ENCODE data around the gene NDRG4. TPM values are rescaled to one million over a fixed set of nuclear protein-coding genes. Genes with fewer than 3 reads are reported as not detected.

The NDRG4 gene
- total and polyA plus RNA-seq, 2 experiments from 2014 or later = 3.4 to 7.1 TPM

GRCh38 chr16:58537124-58537906, 37.4 kb downstream of the NDRG4 start:
- DNase-seq = no peak
- no peak for TF ChIP-seq EZH2phosphoT487 (IDR thresholded peaks at IDR 0.05; ENCODE audit: insufficient read depth, low read depth)
- TF ChIP-seq EZH2 (IDR thresholded peaks at IDR 0.05; ENCODE audit: insufficient read depth, poor library complexity, severe bottlenecking) = no peak
- no peaks in the 10 kb centered on the region for H3K4me1 ChIP-seq (ENCODE audit: insufficient read depth)
- WGBS, 2 experiments (ENCODE audit: low coverage in 1 of 2, low lambda C conversion rate in 2 of 2, missing lambda C conversion rate in 2 of 2) = 80% methylated on average over 10 of the region's 10 CpGs
- no peak overlapping the region for H3K9ac ChIP-seq
- in situ Hi-C loops (cut with MboI) = no loop called here
- H3K36me3 ChIP-seq (ENCODE audit: low read depth) = peaks cover 81% of the 10 kb centered on the region
- H3K4me2 ChIP-seq (ENCODE audit: unreplicated experiment) = no peak overlapping the region
- H3K27me3 ChIP-seq (replicated peaks; ENCODE audit: insufficient read depth) = no peaks in the 10 kb centered on the region
- no peak overlapping the region for H3K27ac ChIP-seq
- peaks cover 4% of the 10 kb centered on the region; the same call in 1 of the 2 replicates for H3F3A ChIP-seq (ENCODE audit: insufficient read depth)
- H2AFZ ChIP-seq = no peak overlapping the region
- H3K79me2 ChIP-seq (ENCODE audit: insufficient read depth) = 0 out of 2 replicates have a peak, but pooled peaks cover 13% of the 10 kb centered on the region
- no peak overlapping the region for H3K4me3 ChIP-seq
- H3K9me2 ChIP-seq (ENCODE audit: insufficient read depth) = no peaks in the 10 kb centered on the region
- H4K20me1 ChIP-seq (ENCODE audit: insufficient read depth) = no peaks in the 10 kb centered on the region
- no peaks in the 10 kb centered on the region for H3K9me3 ChIP-seq (ENCODE audit: low read depth)

- no peak overlapping the region for H3K27ac ChIP-seq
- H3K9me3 ChIP-seq (ENCODE audit: low read depth) = no peaks in the 10 kb centered on the region
- no peaks in the 10 kb centered on the region for H3K4me1 ChIP-seq (ENCODE audit: insufficient read depth)
- H3K4me2 ChIP-seq (ENCODE audit: unreplicated experiment) = no peak overlapping the region
- H3K9ac ChIP-seq = no peak overlapping the region
- H3K9me2 ChIP-seq (ENCODE audit: insufficient read depth) = no peaks in the 10 kb centered on the region
- H3K4me3 ChIP-seq = no peak overlapping the region
- no peak for DNase-seq
- H2AFZ ChIP-seq = no peak overlapping the region
- H3K79me2 ChIP-seq (ENCODE audit: insufficient read depth) = peaks cover 35% of the 10 kb centered on the region; the same call in 1 of the 2 replicates
- H4K20me1 ChIP-seq (ENCODE audit: insufficient read depth) = no peaks in the 10 kb centered on the region
- H3K36me3 ChIP-seq (ENCODE audit: low read depth) = peaks cover 94% of the 10 kb centered on the region
- TF ChIP-seq EZH2phosphoT487 (IDR thresholded peaks at IDR 0.05; ENCODE audit: insufficient read depth, low read depth) (no peak), EZH2 (IDR thresholded peaks at IDR 0.05; ENCODE audit: insufficient read depth, poor library complexity, severe bottlenecking) (no peak)
- no peaks in the 10 kb centered on the region for H3F3A ChIP-seq (ENCODE audit: insufficient read depth)
- no peaks in the 10 kb centered on the region for H3K27me3 ChIP-seq (replicated peaks; ENCODE audit: insufficient read depth)
- in situ Hi-C loops (cut with MboI) = no loop called here
- 98 to 99% methylated on average over 2 of the region's 2 CpGs for WGBS, 2 experiments (ENCODE audit: low coverage in 1 of 2, low lambda C conversion rate in 2 of 2, missing lambda C conversion rate in 2 of 2)
Observed at GRCh38 chr16:58541711-58542110, 41.8 kb downstream of the NDRG4 start.

GRCh38 chr16:58542291-58542690, 42.3 kb downstream of the NDRG4 start:
- peaks cover 94% of the 10 kb centered on the region for H3K36me3 ChIP-seq (ENCODE audit: low read depth)
- H2AFZ ChIP-seq = no peak overlapping the region
- in situ Hi-C loops (cut with MboI) = no loop called here
- no peak overlapping the region for H3K4me2 ChIP-seq (ENCODE audit: unreplicated experiment)
- H3K9ac ChIP-seq = no peak overlapping the region
- no peaks in the 10 kb centered on the region for H3F3A ChIP-seq (ENCODE audit: insufficient read depth)
- H3K9me2 ChIP-seq (ENCODE audit: insufficient read depth) = no peaks in the 10 kb centered on the region
- H3K4me1 ChIP-seq (ENCODE audit: insufficient read depth) = no peaks in the 10 kb centered on the region
- 93 to 97% methylated on average over 1 of the region's 1 CpG for WGBS, 2 experiments (ENCODE audit: low coverage in 1 of 2, low lambda C conversion rate in 2 of 2, missing lambda C conversion rate in 2 of 2)
- no peak for DNase-seq
- no peak overlapping the region for H3K4me3 ChIP-seq
- no peaks in the 10 kb centered on the region for H3K27me3 ChIP-seq (replicated peaks; ENCODE audit: insufficient read depth)
- TF ChIP-seq EZH2phosphoT487 (IDR thresholded peaks at IDR 0.05; ENCODE audit: insufficient read depth, low read depth) (no peak), EZH2 (IDR thresholded peaks at IDR 0.05; ENCODE audit: insufficient read depth, poor library complexity, severe bottlenecking) (no peak)
- H3K79me2 ChIP-seq (ENCODE audit: insufficient read depth) = peaks cover 40% of the 10 kb centered on the region; the same call in 1 of the 2 replicates
- H3K27ac ChIP-seq = no peak overlapping the region
- no peaks in the 10 kb centered on the region for H3K9me3 ChIP-seq (ENCODE audit: low read depth)
- H4K20me1 ChIP-seq (ENCODE audit: insufficient read depth) = no peaks in the 10 kb centered on the region

GRCh38 chr16:58543685-58544084, 43.7 kb downstream of the NDRG4 start:
- no peak overlapping the region for H3K27ac ChIP-seq
- no peak overlapping the region for H3K4me2 ChIP-seq (ENCODE audit: unreplicated experiment)
- H3K4me1 ChIP-seq (ENCODE audit: insufficient read depth) = no peaks in the 10 kb centered on the region
- 96 to 97% methylated on average over 8 of the region's 8 CpGs for WGBS, 2 experiments (ENCODE audit: low coverage in 1 of 2, low lambda C conversion rate in 2 of 2, missing lambda C conversion rate in 2 of 2)
- no peaks in the 10 kb centered on the region for H3K9me2 ChIP-seq (ENCODE audit: insufficient read depth)
- no peak for TF ChIP-seq EZH2phosphoT487 (IDR thresholded peaks at IDR 0.05; ENCODE audit: insufficient read depth, low read depth)
- no peak for TF ChIP-seq EZH2 (IDR thresholded peaks at IDR 0.05; ENCODE audit: insufficient read depth, poor library complexity, severe bottlenecking)
- peaks cover 83% of the 10 kb centered on the region for H3K36me3 ChIP-seq (ENCODE audit: low read depth)
- no peaks in the 10 kb centered on the region for H4K20me1 ChIP-seq (ENCODE audit: insufficient read depth)
- no peaks in the 10 kb centered on the region for H3F3A ChIP-seq (ENCODE audit: insufficient read depth)
- H3K79me2 ChIP-seq (ENCODE audit: insufficient read depth) = peaks cover 52% of the 10 kb centered on the region
- in situ Hi-C loops (cut with MboI) = no loop called here
- no peaks in the 10 kb centered on the region for H3K27me3 ChIP-seq (replicated peaks; ENCODE audit: insufficient read depth)
- H3K9ac ChIP-seq = no peak overlapping the region
- no peak overlapping the region for H3K4me3 ChIP-seq
- no peak overlapping the region for H2AFZ ChIP-seq
- no peak for DNase-seq
- no peaks in the 10 kb centered on the region for H3K9me3 ChIP-seq (ENCODE audit: low read depth)

Data from GM23248 (cell line).